GM18526 (cell line): ENCODE data around the gene SEPHS2.

Experiments
- POLR2A ChIP-seq: IDR thresholded peaks from 3 replicates; pipeline ENCODE4 v1.6.1; 2011; ENCODE audit not compliant: insufficient read length; ENCODE audit errors: extremely low read depth

SEPHS2 gene

DNA sequence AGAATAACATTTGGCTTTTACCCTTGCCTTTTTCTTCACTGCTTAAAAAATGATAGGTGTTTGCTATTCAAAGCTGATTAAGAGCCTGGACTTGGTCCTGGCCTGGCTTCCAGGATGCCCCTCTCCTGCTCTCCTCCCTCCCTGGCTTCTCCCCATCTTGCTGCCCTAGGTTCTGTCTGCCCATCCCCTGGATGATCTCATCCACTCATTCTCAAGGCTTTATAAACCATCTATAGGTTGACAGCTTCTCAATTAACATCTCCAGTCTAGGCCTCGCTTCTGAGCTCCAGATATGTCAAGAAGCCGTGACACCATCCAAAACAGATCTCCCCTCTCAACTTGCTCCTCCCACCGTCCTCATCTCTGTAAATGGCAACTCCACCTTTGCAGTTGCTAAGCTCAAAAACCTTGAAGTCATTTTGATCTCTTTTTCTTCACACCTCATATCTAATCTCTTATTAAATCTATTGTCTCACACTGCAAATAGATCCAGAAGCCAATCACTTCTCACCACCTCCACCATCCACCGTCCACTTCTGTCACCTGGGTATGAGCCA, 29.5 kb downstream of the SEPHS2 start:
- TF ChIP-seq POLR2A: no peak

DNA sequence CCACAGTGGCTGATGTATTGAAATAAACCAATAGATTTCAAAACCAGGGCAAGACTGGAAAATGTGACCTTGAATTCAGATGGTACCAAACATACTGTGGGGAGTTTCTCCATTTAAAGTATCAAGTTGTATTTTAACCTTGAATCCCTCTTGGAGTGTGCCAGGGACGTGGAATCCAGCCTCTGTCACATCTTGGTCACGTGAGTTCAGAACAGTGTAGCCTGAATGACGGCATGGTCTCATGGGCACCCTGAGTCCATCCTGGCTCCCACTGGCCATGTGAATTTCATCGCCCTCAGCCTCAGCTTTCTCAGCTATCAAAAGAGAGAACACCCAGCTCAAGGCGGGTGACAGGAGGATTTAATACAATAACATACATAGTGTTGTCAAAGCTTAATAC, 31.5 kb downstream of the SEPHS2 start:
- TF ChIP-seq POLR2A: no peak

DNA sequence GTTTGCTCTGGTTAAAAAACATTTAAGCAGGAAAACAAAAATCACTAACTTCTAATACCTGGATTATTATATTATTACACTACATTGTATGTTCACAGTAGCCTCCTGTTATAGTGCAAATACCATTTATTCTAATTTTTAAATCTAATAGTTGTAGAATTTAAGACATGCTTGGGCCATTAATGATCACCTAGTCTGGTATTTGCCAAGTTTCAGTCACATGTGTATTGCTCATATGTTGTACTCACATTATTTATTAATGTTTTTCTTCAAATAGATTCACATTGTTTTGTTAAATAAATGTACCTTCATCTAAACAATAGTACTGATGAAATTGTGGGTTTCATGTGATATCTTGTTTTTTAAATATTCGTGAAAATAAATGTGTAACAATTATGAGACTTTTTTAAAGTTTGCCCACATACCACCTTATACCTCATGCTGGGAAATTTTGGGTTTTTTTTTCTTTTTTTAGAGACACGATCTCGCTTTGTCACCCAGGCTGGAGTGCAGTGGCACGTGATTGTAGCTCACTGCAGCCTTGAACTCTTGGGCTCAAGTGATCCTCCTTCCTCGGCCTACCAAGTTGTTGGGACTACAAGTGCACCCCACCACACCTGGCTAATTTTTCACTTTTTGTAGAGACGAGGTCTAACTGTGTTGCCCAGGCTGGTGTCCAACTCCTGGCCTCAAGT, 32.4 kb downstream of the SEPHS2 start:
- no peak for TF ChIP-seq POLR2A

DNA sequence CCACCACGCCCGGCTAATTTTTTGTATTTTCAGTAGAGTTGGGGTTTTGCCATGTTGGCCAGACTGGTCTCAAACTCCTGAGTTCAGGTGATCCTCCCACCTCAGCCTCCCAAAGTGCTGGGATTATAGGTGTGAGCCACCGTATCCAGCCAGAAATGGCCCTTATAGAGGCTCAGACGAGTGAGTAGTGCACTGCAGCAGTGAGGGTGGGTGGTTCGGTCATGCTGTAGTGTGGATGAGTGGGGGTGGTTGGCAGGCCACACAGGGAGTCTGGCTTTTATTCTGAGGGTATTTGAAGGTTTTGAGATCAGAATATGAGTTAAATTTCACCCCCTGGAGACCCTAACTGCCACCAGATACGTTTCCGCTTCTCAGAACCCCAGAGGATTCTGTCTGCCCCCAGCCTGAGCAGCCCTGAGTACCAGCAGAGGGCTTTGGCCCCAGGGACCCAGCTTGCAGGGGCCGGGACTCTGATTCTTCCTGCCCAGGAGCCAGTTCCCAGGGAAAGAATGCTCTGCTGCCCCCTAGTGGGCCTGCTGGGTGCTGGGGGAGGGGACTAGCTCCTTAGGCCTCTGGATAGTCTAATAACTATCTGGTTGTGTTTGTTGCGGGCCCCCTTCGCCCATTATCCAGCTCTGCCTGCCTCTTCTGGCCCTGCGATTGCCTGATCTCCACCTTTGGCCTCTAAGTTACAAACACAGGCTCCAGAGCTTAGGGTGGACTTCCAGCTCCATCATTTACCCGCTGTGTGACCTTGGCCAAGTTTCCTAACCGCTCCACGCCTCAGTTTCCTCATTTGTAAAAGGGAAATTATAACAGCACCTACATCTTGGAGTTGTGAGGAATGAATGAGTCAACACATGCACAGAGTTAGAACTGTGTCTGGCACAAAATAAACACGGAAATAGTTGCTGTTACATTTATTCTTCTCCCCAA, 36.3 kb downstream of the SEPHS2 start:
- no peak for TF ChIP-seq POLR2A

DNA sequence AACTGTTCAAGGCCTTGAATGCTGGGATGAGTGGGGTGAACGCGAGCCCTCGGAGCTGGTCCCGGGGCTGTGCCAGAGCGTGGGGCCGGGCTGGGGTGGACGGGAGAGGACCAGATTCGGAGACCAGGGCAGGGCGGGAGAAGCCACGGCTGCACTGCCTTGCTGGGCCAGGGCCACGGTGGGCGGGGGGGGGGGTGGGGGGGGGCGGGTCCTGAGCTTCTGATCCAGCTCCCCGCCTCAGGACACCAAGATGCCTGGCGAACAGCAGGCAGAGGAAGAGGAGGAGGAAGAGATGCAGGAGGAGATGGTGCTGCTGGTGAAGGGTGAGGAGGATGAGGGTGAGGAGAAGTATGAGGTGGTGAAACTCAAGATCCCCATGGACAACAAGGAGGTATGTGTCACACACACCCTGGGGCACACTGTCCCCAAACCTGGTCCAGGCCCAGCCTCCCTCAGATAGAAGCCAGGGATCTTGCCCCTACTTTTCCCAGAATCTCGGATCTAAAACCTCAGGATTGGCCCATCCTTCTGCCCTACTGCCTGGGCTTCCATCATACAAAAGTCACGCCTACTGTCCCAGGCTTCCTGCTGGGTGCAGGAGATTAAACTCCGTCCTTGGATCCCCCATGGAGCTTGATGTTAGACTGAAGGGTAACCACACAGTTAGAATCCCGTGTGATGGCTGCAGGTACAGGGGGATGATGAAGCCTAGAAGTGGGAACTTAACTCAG, 37.7 kb downstream of the SEPHS2 start:
- TF ChIP-seq POLR2A: no peak

DNA sequence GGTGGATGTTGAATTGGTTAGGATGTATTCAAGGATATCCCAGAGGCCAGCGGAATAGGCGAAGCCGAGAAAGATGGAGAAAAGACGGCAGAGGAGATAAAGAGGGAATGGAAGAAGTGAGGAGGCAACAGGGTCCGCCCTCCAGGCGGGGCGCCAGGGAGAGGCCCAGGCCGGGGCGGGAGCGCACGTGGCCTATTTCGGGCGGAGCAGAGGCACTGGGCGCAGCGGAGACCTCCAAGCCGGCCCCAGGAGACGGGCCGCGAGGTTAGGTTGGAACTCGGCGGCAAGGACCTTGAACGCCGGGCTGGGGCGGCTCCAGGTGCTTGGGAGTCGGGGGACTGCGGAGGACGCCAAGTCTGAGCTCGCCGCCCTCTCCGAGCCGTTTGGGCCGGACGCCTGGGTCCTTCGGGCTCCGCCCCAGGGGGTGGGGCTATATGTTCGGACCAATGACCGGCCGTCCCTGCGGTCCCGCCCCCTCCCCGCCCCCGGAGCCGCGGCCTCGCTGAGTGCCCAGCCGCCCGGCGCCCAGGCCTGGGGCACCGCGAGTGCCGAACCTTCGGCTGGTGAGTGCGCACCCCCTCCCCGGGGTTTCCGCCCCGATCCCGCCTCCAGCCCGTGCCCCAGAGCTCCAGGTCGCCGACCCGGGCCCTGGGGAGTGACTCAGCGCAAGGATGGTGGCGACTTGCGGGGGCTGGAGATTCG, 38.4 kb downstream of the SEPHS2 start, which contains the start of gene ZNF771:
ZNF771 (plus strand) TSS at position 505 of the 702 bp plus-strand sequence. CDS start 448 bp downstream, outside the sequence.
- TF ChIP-seq POLR2A: peak; percentile 60

DNA sequence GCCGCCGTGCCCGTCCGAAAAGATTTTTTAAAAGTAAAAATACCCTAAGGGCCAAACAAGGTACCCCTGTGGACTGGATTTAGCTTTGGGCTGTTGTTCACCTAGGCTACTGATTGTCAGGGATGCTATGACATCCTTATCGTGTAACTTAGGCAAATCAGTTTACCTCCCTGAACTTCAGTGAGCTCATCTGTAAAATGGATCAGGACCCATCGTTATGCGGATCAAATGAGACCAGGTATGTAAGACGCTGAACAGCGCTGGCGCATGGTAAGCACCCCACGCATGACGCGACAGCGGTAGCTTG, 38.9 kb downstream of the SEPHS2 start:
- TF ChIP-seq POLR2A: no peak

DNA sequence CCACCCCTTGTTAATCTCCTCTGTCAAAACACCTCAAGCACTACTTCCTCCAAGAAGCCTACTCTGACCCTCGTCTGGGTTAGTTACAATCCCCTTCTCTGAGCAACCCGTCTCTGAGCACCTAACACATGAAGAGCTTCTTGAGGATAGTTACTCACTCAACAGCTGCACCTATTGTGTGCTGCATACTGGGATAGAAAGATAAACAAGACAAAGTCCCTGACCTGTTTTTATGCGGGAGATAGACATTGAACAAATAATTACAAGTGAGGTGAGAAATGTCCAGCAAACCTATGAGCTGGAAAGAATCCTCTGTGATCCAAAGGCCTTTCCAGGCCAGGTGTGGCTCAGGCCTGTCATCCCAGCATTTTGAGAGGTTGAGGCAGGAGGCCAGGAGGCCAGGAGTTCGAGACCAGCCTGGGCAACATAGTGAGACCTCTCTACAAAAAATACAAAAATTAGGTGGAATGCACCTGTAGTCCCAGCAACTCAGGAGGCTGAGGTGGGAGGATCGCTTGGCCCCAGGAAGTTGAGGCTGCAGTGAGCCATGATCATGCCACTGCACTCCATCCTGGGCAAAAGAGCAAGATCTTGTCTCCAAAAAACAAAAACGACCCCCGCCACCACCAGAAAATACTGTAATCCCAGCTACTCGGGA, 43.8 kb downstream of the SEPHS2 start:
- TF ChIP-seq POLR2A: no peak

DNA sequence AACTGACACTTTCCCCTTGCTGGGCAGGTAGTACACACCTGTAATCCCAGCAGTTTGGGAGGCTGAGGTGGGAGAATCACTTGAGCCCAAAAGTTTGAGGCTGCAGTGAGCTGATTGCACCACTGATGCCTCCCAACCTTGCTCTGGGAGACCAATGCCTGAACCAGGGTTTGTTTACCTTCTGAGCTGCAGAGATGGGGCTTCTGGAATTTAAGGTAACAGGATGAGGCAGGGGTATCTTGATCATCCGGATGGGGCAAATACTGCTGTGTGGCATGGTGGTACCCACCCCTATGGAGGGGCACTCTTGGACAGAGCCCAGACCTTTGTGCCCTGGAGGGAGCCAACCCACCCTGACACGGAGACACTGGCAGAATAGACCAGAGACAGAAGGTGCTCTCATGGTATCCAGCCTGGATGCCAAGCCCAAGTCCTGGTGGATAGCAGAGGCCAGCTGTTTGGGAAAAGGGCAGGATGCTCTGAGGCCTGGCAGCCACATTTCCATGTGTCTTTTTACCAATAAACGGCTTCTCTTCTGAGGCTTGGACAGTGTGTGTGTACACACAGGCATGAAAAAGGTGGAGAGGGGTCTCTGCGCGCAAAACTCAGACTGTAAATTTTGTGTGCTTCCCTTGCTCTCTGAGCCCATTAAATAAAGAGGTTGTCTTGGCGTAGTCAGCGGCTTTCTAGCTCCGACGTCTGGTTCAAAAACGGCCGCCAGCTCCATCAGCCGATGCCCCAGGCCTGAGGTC, 46.1 kb downstream of the SEPHS2 start:
- TF ChIP-seq POLR2A: no peak

DNA sequence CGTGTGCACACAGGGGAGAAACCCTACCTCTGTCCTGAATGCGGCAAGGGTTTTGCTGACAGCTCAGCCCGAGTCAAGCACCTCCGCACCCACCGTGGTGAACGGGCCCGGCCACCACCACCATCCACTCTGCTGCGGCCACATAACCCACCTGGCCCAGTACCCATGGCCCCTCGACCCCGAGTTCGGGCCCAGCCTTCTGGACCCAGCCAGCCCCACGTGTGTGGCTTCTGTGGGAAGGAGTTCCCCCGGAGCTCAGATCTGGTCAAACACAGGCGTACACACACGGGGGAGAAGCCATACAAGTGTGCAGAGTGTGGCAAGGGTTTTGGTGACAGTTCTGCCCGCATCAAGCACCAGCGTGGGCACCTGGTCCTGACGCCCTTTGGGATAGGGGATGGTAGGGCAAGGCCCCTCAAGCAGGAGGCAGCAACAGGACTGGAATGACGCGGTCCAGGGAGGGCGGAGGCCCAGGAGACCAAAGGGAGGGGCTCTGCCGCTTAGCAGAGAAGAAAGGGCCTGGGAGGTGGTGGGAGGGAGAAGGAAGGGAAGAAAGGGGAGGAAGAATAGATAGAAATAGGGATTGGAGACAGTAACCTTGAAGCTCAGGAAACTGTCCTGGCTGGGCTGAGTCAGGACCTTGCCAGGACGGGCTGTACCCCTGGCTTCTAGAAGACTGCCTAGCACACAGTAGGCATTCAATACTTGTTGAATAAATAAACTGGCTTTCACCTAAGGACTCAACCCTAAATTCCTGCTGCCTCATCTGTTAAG, 46.8 kb downstream of the SEPHS2 start:
- TF ChIP-seq POLR2A: no peak

DNA sequence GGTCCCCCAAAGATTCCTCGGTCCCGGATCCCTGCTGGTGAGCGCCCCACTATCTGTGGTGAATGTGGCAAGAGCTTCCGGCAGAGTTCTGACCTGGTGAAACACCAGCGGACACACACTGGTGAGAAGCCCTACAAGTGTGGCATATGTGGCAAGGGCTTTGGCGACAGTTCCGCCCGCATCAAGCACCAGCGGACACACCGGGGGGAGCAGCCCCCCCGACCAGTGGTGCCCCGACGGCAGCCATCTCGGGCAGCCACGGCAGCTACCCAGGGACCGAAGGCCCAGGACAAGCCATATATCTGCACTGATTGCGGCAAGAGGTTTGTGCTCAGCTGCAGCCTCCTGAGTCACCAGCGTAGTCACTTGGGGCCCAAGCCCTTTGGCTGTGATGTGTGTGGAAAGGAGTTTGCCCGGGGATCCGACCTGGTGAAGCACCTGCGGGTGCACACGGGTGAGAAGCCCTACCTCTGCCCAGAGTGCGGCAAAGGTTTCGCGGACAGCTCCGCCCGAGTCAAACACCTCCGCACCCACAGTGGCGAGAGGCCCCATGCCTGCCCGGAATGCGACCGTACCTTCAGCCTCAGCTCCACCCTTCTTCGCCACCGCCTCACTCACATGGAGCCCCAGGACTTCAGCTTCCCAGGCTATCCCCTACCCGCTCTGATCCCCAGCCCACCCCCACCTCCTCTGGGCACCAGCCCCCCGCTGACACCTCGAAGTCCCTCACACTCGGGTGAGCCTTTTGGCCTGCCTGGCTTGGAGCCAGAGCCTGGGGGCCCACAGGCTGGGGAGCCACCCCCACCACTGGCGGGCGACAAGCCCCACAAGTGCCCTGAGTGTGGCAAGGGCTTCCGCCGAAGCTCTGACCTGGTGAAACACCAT, 47.7 kb downstream of the SEPHS2 start:
- TF ChIP-seq POLR2A: no peak

DNA sequence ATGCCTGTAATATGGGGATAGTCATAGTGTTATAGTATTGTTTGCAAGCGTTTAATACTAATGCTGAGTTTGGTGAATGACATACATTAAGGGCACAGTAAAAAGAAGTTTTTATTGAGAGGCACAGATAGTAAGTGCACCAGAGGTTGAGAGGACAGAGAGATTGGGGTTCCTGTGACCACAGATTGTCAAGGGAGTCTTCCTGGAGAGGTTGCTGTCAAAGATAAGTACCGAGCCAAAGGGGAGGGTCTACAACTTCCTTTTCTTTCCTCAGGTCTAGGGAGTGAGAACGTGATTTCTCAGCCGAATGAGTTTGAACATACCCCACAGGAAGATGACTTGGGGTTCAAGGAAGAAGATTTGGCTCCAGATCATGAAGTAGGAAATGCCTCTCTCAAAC, 48.6 kb downstream of the SEPHS2 start:
- no peak for TF ChIP-seq POLR2A
